ENCODE data around the gene ENTPD7.

ENTPD7 gene

DNA sequence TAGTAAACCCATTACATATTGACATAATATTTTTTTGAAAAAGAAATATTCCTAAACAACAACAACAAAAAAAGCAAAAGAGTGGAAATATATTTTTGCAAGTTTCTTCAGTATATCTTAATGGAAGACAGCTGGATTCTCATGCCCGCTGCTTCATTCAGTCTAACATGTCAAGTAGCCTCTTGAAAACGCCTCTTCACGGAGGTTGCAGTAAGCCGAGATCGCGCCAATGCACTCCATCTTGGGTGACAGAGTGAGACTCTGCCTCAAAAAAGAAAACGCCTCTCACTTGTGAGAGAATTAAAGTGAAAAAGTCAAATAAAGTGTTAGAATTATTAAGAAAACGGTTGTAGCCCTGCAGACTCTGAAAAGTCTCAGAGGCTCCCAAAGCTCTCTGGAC lies 74.1 kb downstream of the ENTPD7 start:
- TF ChIP-seq EP300 (IDR thresholded peaks at IDR 0.05; ENCODE audit: borderline replicate concordance) = no peak
- no peak for TF ChIP-seq TAF1 (IDR thresholded peaks at IDR 0.05; ENCODE audit: low read depth)
- TF ChIP-seq CEBPB (IDR thresholded peaks at IDR 0.05) = no peak
- TF ChIP-seq, protein P1, sequence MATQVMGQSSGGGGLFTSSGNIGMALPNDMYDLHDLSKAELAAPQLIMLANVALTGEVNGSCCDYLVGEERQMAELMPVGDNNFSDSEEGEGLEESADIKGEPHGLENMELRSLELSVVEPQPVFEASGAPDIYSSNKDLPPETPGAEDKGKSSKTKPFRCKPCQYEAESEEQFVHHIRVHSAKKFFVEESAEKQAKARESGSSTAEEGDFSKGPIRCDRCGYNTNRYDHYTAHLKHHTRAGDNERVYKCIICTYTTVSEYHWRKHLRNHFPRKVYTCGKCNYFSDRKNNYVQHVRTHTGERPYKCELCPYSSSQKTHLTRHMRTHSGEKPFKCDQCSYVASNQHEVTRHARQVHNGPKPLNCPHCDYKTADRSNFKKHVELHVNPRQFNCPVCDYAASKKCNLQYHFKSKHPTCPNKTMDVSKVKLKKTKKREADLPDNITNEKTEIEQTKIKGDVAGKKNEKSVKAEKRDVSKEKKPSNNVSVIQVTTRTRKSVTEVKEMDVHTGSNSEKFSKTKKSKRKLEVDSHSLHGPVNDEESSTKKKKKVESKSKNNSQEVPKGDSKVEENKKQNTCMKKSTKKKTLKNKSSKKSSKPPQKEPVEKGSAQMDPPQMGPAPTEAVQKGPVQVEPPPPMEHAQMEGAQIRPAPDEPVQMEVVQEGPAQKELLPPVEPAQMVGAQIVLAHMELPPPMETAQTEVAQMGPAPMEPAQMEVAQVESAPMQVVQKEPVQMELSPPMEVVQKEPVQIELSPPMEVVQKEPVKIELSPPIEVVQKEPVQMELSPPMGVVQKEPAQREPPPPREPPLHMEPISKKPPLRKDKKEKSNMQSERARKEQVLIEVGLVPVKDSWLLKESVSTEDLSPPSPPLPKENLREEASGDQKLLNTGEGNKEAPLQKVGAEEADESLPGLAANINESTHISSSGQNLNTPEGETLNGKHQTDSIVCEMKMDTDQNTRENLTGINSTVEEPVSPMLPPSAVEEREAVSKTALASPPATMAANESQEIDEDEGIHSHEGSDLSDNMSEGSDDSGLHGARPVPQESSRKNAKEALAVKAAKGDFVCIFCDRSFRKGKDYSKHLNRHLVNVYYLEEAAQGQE (IDR thresholded peaks at IDR 0.05; ENCODE audit: low read depth) = no peak
- TF ChIP-seq TEAD4 (IDR thresholded peaks at IDR 0.05) = no peak
- TF ChIP-seq, protein P2, sequence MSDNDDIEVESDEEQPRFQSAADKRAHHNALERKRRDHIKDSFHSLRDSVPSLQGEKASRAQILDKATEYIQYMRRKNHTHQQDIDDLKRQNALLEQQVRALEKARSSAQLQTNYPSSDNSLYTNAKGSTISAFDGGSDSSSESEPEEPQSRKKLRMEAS (IDR thresholded peaks at IDR 0.05) = no peak
- no peak for TF ChIP-seq FOXM1 (IDR thresholded peaks at IDR 0.05; ENCODE audit: borderline replicate concordance, low read depth)
- TF ChIP-seq TCF12 (IDR thresholded peaks at IDR 0.05; ENCODE audit: low read depth) = no peak
- TF ChIP-seq, protein P3, sequence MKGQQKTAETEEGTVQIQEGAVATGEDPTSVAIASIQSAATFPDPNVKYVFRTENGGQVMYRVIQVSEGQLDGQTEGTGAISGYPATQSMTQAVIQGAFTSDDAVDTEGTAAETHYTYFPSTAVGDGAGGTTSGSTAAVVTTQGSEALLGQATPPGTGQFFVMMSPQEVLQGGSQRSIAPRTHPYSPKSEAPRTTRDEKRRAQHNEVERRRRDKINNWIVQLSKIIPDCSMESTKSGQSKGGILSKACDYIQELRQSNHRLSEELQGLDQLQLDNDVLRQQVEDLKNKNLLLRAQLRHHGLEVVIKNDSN (IDR thresholded peaks at IDR 0.05) = no peak
- TF ChIP-seq ZBTB7A (IDR thresholded peaks at IDR 0.05; ENCODE audit: low read depth) = no peak
- TF ChIP-seq RAD21 (IDR thresholded peaks at IDR 0.05; ENCODE audit: low read depth) = no peak
- TF ChIP-seq EGR1 (IDR thresholded peaks at IDR 0.05) = no peak

DNA sequence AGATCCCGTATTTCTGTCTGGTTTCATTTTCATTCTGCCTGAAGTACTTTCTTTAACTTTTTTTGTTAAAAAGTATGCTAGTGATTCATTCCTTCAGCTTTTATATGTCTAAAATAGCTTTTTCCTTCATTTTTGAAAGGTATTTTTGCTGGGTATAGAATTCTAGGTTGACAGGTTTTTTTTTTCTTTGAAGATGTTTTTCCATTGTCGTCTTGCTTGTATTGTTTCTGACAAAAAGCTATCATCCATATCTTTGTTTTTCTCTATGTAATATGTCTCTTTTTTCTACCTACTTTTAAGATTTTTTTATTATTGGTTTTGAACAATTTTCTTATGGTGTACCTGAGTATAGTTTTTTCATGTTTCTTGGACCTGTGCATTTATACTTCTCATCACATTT lies 81.0 kb downstream of the ENTPD7 start:
- TF ChIP-seq, protein P3 (IDR thresholded peaks at IDR 0.05) = no peak
- no peak for TF ChIP-seq CEBPB (IDR thresholded peaks at IDR 0.05)

DNA sequence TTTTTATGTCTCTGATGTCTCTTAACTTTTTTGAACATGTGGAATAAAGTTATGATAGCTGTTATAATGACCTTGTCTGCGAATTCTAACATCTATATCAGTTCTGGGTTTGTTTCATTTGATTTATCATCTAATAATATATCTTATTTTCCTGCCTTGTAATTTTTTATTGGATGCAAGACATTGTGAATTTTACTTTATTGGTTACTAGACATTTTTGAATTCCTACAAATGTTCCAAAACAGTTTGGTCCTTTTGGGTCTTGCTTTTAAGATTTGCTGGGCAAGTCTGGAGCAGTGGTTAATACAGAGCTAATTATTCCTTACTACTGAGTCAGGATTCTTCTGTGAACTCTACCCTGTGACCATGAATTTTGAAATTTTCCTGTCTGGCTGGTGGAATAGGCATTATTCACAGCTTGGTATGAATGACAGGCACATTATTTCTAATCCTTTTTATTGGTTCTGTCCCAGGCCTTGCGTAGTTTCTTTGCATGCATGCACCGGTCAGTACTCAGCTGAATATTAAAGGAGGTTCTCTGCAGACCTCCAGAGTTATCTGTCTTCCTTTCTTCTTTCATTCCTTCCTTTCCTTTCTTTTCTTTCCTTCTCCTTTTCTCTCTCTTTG lies 81.7 kb downstream of the ENTPD7 start:
- TF ChIP-seq, protein P3 (IDR thresholded peaks at IDR 0.05) = no peak

DNA sequence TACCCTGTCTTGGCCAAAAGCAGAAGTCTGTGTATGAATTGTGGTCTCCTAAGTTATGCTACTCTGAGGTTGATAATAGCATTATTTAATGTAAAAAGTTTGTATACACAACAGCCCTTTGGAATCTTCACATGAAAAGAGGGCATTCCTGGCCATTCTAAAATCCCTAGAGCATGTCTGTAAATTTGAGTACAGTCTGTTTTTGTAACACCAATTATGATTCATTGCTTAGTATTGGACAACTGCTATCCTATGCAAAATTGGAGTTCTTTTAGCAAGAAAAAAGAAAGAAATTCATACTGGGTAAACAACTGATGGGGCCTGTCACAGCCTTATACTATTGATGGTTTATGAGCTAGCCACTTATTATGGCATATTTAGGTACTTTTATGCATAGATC lies 82.9 kb downstream of the ENTPD7 start:
- no peak for TF ChIP-seq TEAD4 (IDR thresholded peaks at IDR 0.05)
- no peak for TF ChIP-seq EP300 (IDR thresholded peaks at IDR 0.05; ENCODE audit: borderline replicate concordance)
- TF ChIP-seq CEBPB (IDR thresholded peaks at IDR 0.05) = no peak

DNA sequence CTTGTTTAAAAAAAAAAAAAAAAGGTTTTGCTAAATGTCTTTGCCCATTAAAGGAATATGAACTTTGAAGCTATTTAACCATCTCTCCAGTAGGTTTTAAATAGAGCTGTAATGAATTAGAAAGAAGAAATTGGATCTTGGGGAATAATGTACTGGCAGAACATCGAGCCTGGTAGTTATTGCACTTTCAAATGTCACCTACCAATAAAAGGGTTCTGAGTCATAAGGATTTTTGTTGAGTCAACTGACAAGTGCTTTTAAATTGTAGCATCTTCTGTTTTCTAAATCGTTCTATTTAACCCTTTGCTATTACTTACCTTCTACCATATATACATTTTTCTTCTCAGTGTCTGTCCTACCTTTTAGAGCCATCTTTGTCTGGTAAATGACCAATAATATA lies 83.4 kb downstream of the ENTPD7 start:
- TF ChIP-seq TAF1 (IDR thresholded peaks at IDR 0.05; ENCODE audit: low read depth) = no peak
- no peak for TF ChIP-seq CREB1 (IDR thresholded peaks at IDR 0.05; ENCODE audit: low read depth)
- TF ChIP-seq, protein P1 (IDR thresholded peaks at IDR 0.05; ENCODE audit: low read depth) = no peak
- TF ChIP-seq TCF12 (IDR thresholded peaks at IDR 0.05; ENCODE audit: low read depth) = no peak
- no peak for TF ChIP-seq EGR1 (IDR thresholded peaks at IDR 0.05)
- TF ChIP-seq, protein P2 (IDR thresholded peaks at IDR 0.05) = no peak
- TF ChIP-seq, protein P3 (IDR thresholded peaks at IDR 0.05) = no peak
- TF ChIP-seq TEAD4 (IDR thresholded peaks at IDR 0.05) = no peak

DNA sequence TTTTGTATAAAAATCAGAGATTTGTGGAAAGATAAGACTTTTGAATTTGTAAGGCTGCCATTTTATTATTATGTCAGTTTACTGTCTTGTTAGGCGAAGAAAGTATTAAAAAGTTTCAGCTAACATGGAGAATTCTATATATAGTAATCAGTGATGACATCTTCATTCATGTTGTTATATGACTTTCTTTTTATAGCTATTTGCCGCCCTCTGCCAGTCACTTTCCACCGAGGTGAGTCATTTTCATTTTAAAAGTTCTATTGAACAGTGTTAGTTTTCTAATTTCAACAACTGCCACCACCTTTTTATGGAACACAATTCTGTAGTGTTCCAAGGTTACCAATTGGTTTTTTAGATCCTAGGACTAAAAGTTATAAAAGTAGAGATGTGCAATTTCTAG lies 84.5 kb downstream of the ENTPD7 start:
- TF ChIP-seq, protein P1 (IDR thresholded peaks at IDR 0.05; ENCODE audit: low read depth) = no peak
- TF ChIP-seq EP300 (IDR thresholded peaks at IDR 0.05; ENCODE audit: borderline replicate concordance) (no peak), EGR1 (IDR thresholded peaks at IDR 0.05) (no peak), TAF1 (IDR thresholded peaks at IDR 0.05; ENCODE audit: low read depth) (no peak), TEAD4 (IDR thresholded peaks at IDR 0.05) (no peak), RAD21 (IDR thresholded peaks at IDR 0.05; ENCODE audit: low read depth) (no peak), YY1 (IDR thresholded peaks at IDR 0.05; ENCODE audit: low read depth) (no peak), CEBPB (IDR thresholded peaks at IDR 0.05) (no peak), ZBTB7A (IDR thresholded peaks at IDR 0.05; ENCODE audit: low read depth) (no peak), CREB1 (IDR thresholded peaks at IDR 0.05; ENCODE audit: low read depth) (no peak), NFIC (IDR thresholded peaks at IDR 0.05) (no peak), FOXM1 (IDR thresholded peaks at IDR 0.05; ENCODE audit: borderline replicate concordance, low read depth) (no peak), TCF12 (IDR thresholded peaks at IDR 0.05; ENCODE audit: low read depth) (no peak)
- TF ChIP-seq, protein P3 (IDR thresholded peaks at IDR 0.05) = no peak
- TF ChIP-seq, protein P2 (IDR thresholded peaks at IDR 0.05) = no peak

Data from Ishikawa (cell line).